ENCODE data around the gene AMIGO2.

DNA sequence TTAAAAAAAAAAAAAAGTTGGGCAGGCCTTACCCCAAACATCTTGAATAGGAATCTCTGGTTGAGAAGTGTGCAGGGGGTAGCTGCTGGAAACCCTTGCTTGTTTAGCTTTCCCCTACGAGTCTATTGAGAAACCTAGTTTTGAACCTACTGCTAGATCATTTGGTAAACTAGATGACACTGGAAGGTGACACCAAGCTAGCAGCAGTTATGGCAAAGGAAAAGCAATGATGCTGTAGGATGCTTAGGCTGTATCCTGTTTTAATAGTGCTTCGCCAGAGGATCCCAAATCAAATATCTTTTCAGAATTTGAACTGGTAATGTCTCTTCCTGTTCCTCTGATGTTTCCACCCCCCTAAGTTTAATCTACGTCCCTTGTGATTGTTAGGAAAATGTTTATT lies 5.8 kb downstream of the AMIGO2 start:
- TF ChIP-seq, protein P1, sequence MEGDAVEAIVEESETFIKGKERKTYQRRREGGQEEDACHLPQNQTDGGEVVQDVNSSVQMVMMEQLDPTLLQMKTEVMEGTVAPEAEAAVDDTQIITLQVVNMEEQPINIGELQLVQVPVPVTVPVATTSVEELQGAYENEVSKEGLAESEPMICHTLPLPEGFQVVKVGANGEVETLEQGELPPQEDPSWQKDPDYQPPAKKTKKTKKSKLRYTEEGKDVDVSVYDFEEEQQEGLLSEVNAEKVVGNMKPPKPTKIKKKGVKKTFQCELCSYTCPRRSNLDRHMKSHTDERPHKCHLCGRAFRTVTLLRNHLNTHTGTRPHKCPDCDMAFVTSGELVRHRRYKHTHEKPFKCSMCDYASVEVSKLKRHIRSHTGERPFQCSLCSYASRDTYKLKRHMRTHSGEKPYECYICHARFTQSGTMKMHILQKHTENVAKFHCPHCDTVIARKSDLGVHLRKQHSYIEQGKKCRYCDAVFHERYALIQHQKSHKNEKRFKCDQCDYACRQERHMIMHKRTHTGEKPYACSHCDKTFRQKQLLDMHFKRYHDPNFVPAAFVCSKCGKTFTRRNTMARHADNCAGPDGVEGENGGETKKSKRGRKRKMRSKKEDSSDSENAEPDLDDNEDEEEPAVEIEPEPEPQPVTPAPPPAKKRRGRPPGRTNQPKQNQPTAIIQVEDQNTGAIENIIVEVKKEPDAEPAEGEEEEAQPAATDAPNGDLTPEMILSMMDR (IDR thresholded peaks at IDR 0.05), result no peak
- no peak for TF ChIP-seq POLR2A (IDR thresholded peaks at IDR 0.05)

Measured in lower leg skin (tissue), 3 donors.